Measurements from ENCODE around the gene FBLN1. TPM values are rescaled to one million over a fixed set of nuclear protein-coding genes. Genes with fewer than 3 reads are reported as not detected.
A peak's percentile ranks its signal among the peaks of the same experiment; 100 is the strongest.

The FBLN1 gene
- total RNA-seq, 2 donors from 2014 or later: 587 to 972 TPM

- no peaks in the 10 kb centered on the region for H3K9me3 ChIP-seq
- peaks cover 12 to 70% of the 10 kb centered on the region in 2 donors for H3K4me1 ChIP-seq (ENCODE audit: control insufficient read depth in 1 of 2, low read depth in 2 of 2)
- ATAC-seq (ENCODE audit: insufficient number of reproducible peaks, low FRiP score, low read depth) (no peak), DNase-seq (ENCODE audit: low spot score) (no peak)
- TF ChIP-seq CTCF (IDR thresholded peaks at IDR 0.05): no peak
- peaks cover 16% of the 10 kb centered on the region for H3K36me3 ChIP-seq
- H3K27me3 ChIP-seq (replicated peaks; ENCODE audit: insufficient read depth): no peaks in the 10 kb centered on the region
- no peak overlapping the region for H3K4me3 ChIP-seq
- peak overlapping the region in 1 of 2 donors; percentile 66 for H3K27ac ChIP-seq
Observed at GRCh38 chr22:45527456-45527855, 24.8 kb downstream of the FBLN1 start.

DNA sequence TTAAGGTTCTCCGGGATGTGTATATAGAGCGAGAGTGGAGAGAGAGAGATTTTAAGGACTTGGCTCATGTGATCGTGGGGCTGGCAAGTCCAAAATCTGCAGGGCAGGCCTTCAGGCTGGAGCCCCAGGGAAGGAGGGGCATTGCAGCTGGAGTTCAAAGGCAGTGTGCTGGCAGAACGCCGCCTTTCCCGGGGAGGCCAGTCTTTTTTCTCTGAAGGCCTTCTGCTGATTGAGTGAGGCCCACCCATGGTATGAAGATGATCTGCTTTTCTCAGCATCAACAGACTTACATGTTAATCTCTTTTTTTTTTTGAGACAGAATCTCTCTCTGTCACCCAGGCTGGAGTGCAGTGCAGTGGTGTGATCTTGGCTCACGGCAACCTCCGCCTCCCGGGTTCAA is 25.4 kb downstream of the FBLN1 start:
- H3K4me3 ChIP-seq: no peak overlapping the region
- H3K4me1 ChIP-seq (ENCODE audit: control insufficient read depth in 1 of 2, low read depth in 2 of 2): peaks cover 12 to 69% of the 10 kb centered on the region in 2 donors
- DNase-seq (ENCODE audit: low spot score) (no peak), ATAC-seq (ENCODE audit: insufficient number of reproducible peaks, low FRiP score, low read depth) (no peak)
- H3K36me3 ChIP-seq: peaks cover 16% of the 10 kb centered on the region
- TF ChIP-seq CTCF (IDR thresholded peaks at IDR 0.05): no peak
- H3K9me3 ChIP-seq: no peaks in the 10 kb centered on the region
- H3K27ac ChIP-seq: peak overlapping the region in 1 of 2 donors; percentile 66
- H3K27me3 ChIP-seq (replicated peaks; ENCODE audit: insufficient read depth): no peaks in the 10 kb centered on the region

GRCh38 chr22:45529105-45529504 is 26.4 kb downstream of the FBLN1 start:
- TF ChIP-seq CTCF (IDR thresholded peaks at IDR 0.05): no peak
- DNase-seq (ENCODE audit: low spot score): no peak
- no peak for ATAC-seq (ENCODE audit: insufficient number of reproducible peaks, low FRiP score, low read depth)
- Histone ChIP-seq H3K9me3 (no peaks in the 10 kb centered on the region), H3K27me3 (replicated peaks; ENCODE audit: insufficient read depth) (no peaks in the 10 kb centered on the region), H3K4me1 (ENCODE audit: control insufficient read depth in 1 of 2, low read depth in 2 of 2) (peaks cover 3 to 59% of the 10 kb centered on the region in 2 donors), H3K27ac (no peak overlapping the region), H3K36me3 (peaks cover 16% of the 10 kb centered on the region), H3K4me3 (no peak overlapping the region)

DNA sequence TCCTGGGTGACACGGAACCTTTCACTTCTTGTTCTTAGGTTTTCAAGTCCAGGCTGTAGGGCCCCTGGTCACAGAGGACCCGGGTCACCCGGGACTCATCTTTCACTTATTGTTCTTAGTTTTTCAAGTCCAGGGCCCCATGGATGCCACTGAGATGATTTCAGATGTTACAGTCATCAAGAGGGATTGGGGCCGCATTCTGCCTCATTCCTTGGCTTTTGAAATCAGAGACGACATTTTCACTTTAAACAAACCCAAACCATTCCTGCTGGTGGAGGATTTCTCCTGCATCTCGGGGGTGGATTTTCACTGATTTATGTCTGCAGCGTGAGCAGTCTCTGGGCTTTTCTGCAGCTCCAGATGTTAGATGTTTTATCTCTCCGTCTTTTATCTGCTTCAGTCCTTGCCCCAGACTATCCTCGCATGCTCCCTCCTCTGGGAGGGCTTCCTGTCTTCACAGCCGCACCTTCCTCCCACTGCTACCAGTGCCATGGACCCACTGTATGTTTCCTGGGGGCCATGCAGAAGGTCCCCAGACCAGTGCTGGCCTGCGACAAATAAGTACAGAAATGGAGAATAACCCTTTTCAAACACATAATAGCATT is 27.4 kb downstream of the FBLN1 start:
- Histone ChIP-seq H3K27me3 (replicated peaks; ENCODE audit: insufficient read depth) (no peaks in the 10 kb centered on the region), H3K4me1 (ENCODE audit: control insufficient read depth in 1 of 2, low read depth in 2 of 2) (peaks cover 0 to 57% of the 10 kb centered on the region in 2 donors), H3K4me3 (no peak overlapping the region), H3K27ac (no peak overlapping the region), H3K9me3 (no peaks in the 10 kb centered on the region), H3K36me3 (peaks cover 16% of the 10 kb centered on the region)
- no peak for ATAC-seq (ENCODE audit: insufficient number of reproducible peaks, low FRiP score, low read depth)
- TF ChIP-seq CTCF (IDR thresholded peaks at IDR 0.05): no peak
- DNase-seq (ENCODE audit: low spot score): no peak

GRCh38 chr22:45531441-45532234 is 29.0 kb downstream of the FBLN1 start:
- ATAC-seq (ENCODE audit: insufficient number of reproducible peaks, low FRiP score, low read depth) (no peak), DNase-seq (ENCODE audit: low spot score) (no peak)
- Histone ChIP-seq H3K4me1 (ENCODE audit: control insufficient read depth in 1 of 2, low read depth in 2 of 2) (peaks cover 0 to 55% of the 10 kb centered on the region in 2 donors), H3K9me3 (no peaks in the 10 kb centered on the region), H3K27ac (no peak overlapping the region), H3K36me3 (peaks cover 16% of the 10 kb centered on the region), H3K4me3 (no peak overlapping the region), H3K27me3 (replicated peaks; ENCODE audit: insufficient read depth) (no peaks in the 10 kb centered on the region)
- no peak for TF ChIP-seq CTCF (IDR thresholded peaks at IDR 0.05)
